SIG-M5 (cell line): ENCODE results near the gene PSAP.

ENCODE experiments used
- DNase-seq: peaks from one replicate; lab custom pipeline; 2025; lab: John Stamatoyannopoulos, UW

The PSAP gene

GRCh38 chr10:71807557-71808510 lies 43.2 kb downstream of the PSAP start:
- no peak for DNase-seq

- DNase-seq, result no peak
These were observed 44.1 kb downstream of the PSAP start for GRCh38 chr10:71806704-71807556.

- no peak for DNase-seq
These were observed 45.0 kb downstream of the PSAP start for GRCh38 chr10:71805776-71806703.

GRCh38 chr10:71804077-71804476 lies 47.0 kb downstream of the PSAP start:
- no peak for DNase-seq

GRCh38 chr10:71802715-71803488 lies 48.1 kb downstream of the PSAP start:
- DNase-seq, result no peak

- no peak for DNase-seq
These were observed 48.8 kb downstream of the PSAP start for GRCh38 chr10:71802235-71802634.

- no peak for DNase-seq
These were observed 49.7 kb downstream of the PSAP start for GRCh38 chr10:71801361-71801760.

GRCh38 chr10:71799608-71800453 lies 51.2 kb downstream of the PSAP start:
- DNase-seq, result no peak

GRCh38 chr10:71799112-71799511 lies 51.9 kb downstream of the PSAP start:
- no peak for DNase-seq

GRCh38 chr10:71798308-71798624 lies 52.8 kb downstream of the PSAP start:
- DNase-seq, result no peak

- no peak for DNase-seq
These were observed 53.3 kb downstream of the PSAP start for GRCh38 chr10:71797533-71798307.

- no peak for DNase-seq
These were observed 54.2 kb downstream of the PSAP start for GRCh38 chr10:71796749-71797405.

GRCh38 chr10:71795248-71795647 lies 55.8 kb downstream of the PSAP start:
- DNase-seq, result no peak

- DNase-seq, result no peak
These were observed 60.2 kb downstream of the PSAP start for GRCh38 chr10:71790749-71791440.

- no peak for DNase-seq
These were observed 61.2 kb downstream of the PSAP start for GRCh38 chr10:71789871-71790270.

GRCh38 chr10:71788954-71789353 lies 62.1 kb downstream of the PSAP start:
- no peak for DNase-seq

- DNase-seq, result no peak
These were observed 66.3 kb downstream of the PSAP start for GRCh38 chr10:71784679-71785272.
